ENCODE measurements around the gene DTX4. TPM values are rescaled to one million over a fixed set of nuclear protein-coding genes. Genes with fewer than 3 reads are reported as not detected.
A peak's percentile ranks its signal among the peaks of the same experiment; 100 is the strongest.

Gene DTX4
- total RNA-seq, 2 donors from 2014 or later = 16.1 to 16.6 TPM

GRCh38 chr11:59199546-59200422 lies 27.9 kb downstream of the DTX4 start:
- Histone ChIP-seq H3K9me3 (ENCODE audit: control insufficient read depth, low read length) (peaks cover 17% of the 10 kb centered on the region), H3K36me3 (ENCODE audit: control insufficient read depth, insufficient read depth, low read length) (peaks cover 72% of the 10 kb centered on the region), H3K4me1 (ENCODE audit: control insufficient read depth, insufficient read depth, low read length) (no peaks in the 10 kb centered on the region), H3K9ac (ENCODE audit: extremely low read depth, low read length, poor library complexity, severe bottlenecking) (no peak overlapping the region), H3K27me3 (ENCODE audit: control insufficient read depth, insufficient read depth, low read length, poor library complexity, severe bottlenecking) (no peaks in the 10 kb centered on the region), H3K4me3 (ENCODE audit: low read length) (no peak overlapping the region), H3K27ac (ENCODE audit: low read depth, low read length) (no peak overlapping the region)
- H3K36me3 Mint-ChIP-seq (ENCODE audit: low read depth) = peaks cover 65% of the 10 kb centered on the region
- H3K4me3 Mint-ChIP-seq = no peak overlapping the region
- WGBS, 2 experiments (ENCODE audit: insufficient coverage in 1 of 2, insufficient read length in 1 of 2) = 94 to 97% methylated on average over 14 of the region's 14 CpGs
- H3K27me3 Mint-ChIP-seq (ENCODE audit: insufficient read depth) = no peaks in the 10 kb centered on the region
- H3K9me3 Mint-ChIP-seq = peaks cover 13% of the 10 kb centered on the region
- DNase-seq = no peak
- no peak for TF ChIP-seq CTCF (conservative IDR thresholded peaks at IDR 0.05)
- peaks cover 9% of the 10 kb centered on the region for H3K4me1 Mint-ChIP-seq
- no peak overlapping the region for H3K27ac Mint-ChIP-seq

DNA sequence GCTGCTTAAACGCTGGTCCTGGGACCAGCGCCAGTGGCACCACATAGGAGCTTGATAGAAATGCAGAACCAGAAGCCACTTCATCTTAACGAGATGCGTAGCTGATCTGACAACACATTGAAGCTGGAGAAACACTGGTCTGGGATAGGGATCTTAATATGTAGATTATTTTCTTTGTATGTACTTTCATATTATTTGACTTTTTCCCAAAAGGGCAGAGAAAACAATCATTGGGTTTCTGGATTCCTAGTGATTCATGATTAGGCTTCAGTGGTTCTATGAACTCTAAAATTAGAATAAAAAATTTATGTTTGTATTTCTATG lies 28.5 kb downstream of the DTX4 start:
- Histone ChIP-seq H3K27me3 (ENCODE audit: control insufficient read depth, insufficient read depth, low read length, poor library complexity, severe bottlenecking) (no peaks in the 10 kb centered on the region), H3K9ac (ENCODE audit: extremely low read depth, low read length, poor library complexity, severe bottlenecking) (no peak overlapping the region), H3K4me3 (ENCODE audit: low read length) (no peak overlapping the region), H3K27ac (ENCODE audit: low read depth, low read length) (no peak overlapping the region), H3K4me1 (ENCODE audit: control insufficient read depth, insufficient read depth, low read length) (no peaks in the 10 kb centered on the region), H3K9me3 (ENCODE audit: control insufficient read depth, low read length) (peaks cover 16% of the 10 kb centered on the region), H3K36me3 (ENCODE audit: control insufficient read depth, insufficient read depth, low read length) (peaks cover 66% of the 10 kb centered on the region)
- no peak for DNase-seq
- no peak for TF ChIP-seq CTCF (conservative IDR thresholded peaks at IDR 0.05)
- Mint-ChIP-seq H3K9me3 (peaks cover 13% of the 10 kb centered on the region), H3K27ac (no peak overlapping the region), H3K4me3 (no peak overlapping the region), H3K36me3 (ENCODE audit: low read depth) (peaks cover 65% of the 10 kb centered on the region), H3K27me3 (ENCODE audit: insufficient read depth) (no peaks in the 10 kb centered on the region), H3K4me1 (peaks cover 9% of the 10 kb centered on the region)
- 96% methylated on average over 2 to 4 of the region's 4 CpGs for WGBS, 2 experiments (ENCODE audit: insufficient coverage in 1 of 2, insufficient read length in 1 of 2)

- Histone ChIP-seq H3K4me1 (ENCODE audit: control insufficient read depth, insufficient read depth, low read length) (no peaks in the 10 kb centered on the region), H3K9me3 (ENCODE audit: control insufficient read depth, low read length) (peaks cover 6% of the 10 kb centered on the region), H3K4me3 (ENCODE audit: low read length) (no peak overlapping the region), H3K9ac (ENCODE audit: extremely low read depth, low read length, poor library complexity, severe bottlenecking) (no peak overlapping the region), H3K36me3 (ENCODE audit: control insufficient read depth, insufficient read depth, low read length) (peaks cover 60% of the 10 kb centered on the region), H3K27me3 (ENCODE audit: control insufficient read depth, insufficient read depth, low read length, poor library complexity, severe bottlenecking) (no peaks in the 10 kb centered on the region), H3K27ac (ENCODE audit: low read depth, low read length) (no peak overlapping the region)
- Mint-ChIP-seq H3K36me3 (ENCODE audit: low read depth) (peaks cover 62% of the 10 kb centered on the region), H3K9me3 (peaks cover 9% of the 10 kb centered on the region), H3K27me3 (ENCODE audit: insufficient read depth) (no peaks in the 10 kb centered on the region), H3K4me3 (no peak overlapping the region), H3K4me1 (peaks cover 9% of the 10 kb centered on the region), H3K27ac (no peak overlapping the region)
- 86 to 91% methylated on average over 2 to 3 of the region's 3 CpGs for WGBS, 2 experiments (ENCODE audit: insufficient coverage in 1 of 2, insufficient read length in 1 of 2)
- DNase-seq = peak; percentile 67
- TF ChIP-seq CTCF (conservative IDR thresholded peaks at IDR 0.05) = peak; percentile 70
Observed at GRCh38 chr11:59201353-59201752, 29.4 kb downstream of the DTX4 start.
